Measurements from ENCODE around the gene ROBO1. TPM values are rescaled to one million over a fixed set of nuclear protein-coding genes. Genes with fewer than 3 reads are reported as not detected.

Gene ROBO1
- total and polyA plus RNA-seq, 2 of the 13 experiments (the other 11 are each of a cell fraction or from before 2014, with no cell fraction given): 52.2 to 71.0 TPM

DNA sequence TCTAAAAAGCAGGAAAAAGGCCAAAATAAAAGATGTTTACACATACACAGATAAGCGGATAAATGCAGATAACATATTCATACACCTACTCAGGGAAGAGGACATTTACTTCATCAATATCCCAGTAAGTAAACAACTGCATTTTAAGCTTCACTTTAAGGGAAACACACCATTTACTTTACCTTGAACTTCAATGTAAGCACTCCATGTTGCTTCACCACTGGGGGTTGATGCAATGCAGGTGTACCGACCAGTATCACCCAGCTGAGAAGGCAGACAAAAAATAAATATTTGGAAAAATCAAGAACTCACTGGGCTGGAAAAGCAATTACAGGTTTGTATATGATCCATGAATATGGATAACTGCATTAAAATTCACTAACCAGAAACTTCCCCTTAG, 1099.5 kb downstream of the ROBO1 start (continued):
- TF ChIP-seq PPARG (CRISPR knock-in tag; conservative IDR thresholded peaks at IDR 0.05) (peak; percentile 36; the same call in 1 of the 2 replicates), RARA (CRISPR knock-in tag; IDR thresholded peaks at IDR 0.05) (peak; percentile 87), HNRNPL (IDR thresholded peaks at IDR 0.05; ENCODE audit: low read depth, low read length) (no peak), RELA (CRISPR knock-in tag; IDR thresholded peaks at IDR 0.05) (no peak), GABPA (IDR thresholded peaks at IDR 0.05; ENCODE audit: low read depth, low read length) (no peak), GABPA (CRISPR knock-in tag; IDR thresholded peaks at IDR 0.05; ENCODE audit: low read depth) (no peak), THAP11 (CRISPR knock-in tag; IDR thresholded peaks at IDR 0.05) (peak; percentile 53; the same call in 1 of the 2 replicates), ZNF780A (CRISPR knock-in tag; IDR thresholded peaks at IDR 0.05) (no peak), REPIN1 (CRISPR knock-in tag; IDR thresholded peaks at IDR 0.05; ENCODE audit: borderline replicate concordance, low read depth) (peak; percentile 44; the same call in 1 of the 2 replicates), RAD21 (CRISPR knock-in tag; IDR thresholded peaks at IDR 0.05) (no peak), GLI4 (CRISPR knock-in tag; IDR thresholded peaks at IDR 0.05; ENCODE audit: borderline replicate concordance) (no peak), CEBPB (IDR thresholded peaks at IDR 0.05; ENCODE audit: borderline replicate concordance, low read depth, low read length) (peak; percentile 94), NFE2L1 (CRISPR knock-in tag; IDR thresholded peaks at IDR 0.05; ENCODE audit: borderline replicate concordance) (no peak), IRX3 (CRISPR knock-in tag; IDR thresholded peaks at IDR 0.05; ENCODE audit: borderline replicate concordance, low read depth) (no peak), HOXA5 (CRISPR knock-in tag; IDR thresholded peaks at IDR 0.05) (0 out of 2 replicates have a peak, but pooled peaks have one; percentile 29), CREM (IDR thresholded peaks at IDR 0.05) (peak; percentile 49; the same call in 1 of the 2 replicates), CREM (CRISPR knock-in tag; IDR thresholded peaks at IDR 0.05) (no peak)
- TF ChIP-seq, protein P1, sequence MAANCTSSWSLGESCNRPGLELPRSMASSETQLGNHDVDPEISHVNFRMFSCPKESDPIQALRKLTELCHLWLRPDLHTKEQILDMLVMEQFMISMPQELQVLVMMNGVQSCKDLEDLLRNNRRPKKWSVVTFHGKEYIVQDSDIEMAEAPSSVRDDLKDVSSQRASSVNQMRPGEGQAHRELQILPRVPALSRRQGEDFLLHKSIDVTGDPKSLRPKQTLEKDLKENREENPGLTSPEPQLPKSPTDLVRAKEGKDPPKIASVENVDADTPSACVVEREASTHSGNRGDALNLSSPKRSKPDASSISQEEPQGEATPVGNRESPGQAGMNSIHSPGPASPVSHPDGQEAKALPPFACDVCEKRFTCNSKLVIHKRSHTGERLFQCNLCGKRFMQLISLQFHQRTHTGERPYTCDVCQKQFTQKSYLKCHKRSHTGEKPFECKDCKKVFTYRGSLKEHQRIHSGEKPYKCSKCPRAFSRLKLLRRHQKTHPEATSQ (CRISPR knock-in tag; IDR thresholded peaks at IDR 0.05; ENCODE audit: borderline replicate concordance): no peak
- TF ChIP-seq, protein P2, sequence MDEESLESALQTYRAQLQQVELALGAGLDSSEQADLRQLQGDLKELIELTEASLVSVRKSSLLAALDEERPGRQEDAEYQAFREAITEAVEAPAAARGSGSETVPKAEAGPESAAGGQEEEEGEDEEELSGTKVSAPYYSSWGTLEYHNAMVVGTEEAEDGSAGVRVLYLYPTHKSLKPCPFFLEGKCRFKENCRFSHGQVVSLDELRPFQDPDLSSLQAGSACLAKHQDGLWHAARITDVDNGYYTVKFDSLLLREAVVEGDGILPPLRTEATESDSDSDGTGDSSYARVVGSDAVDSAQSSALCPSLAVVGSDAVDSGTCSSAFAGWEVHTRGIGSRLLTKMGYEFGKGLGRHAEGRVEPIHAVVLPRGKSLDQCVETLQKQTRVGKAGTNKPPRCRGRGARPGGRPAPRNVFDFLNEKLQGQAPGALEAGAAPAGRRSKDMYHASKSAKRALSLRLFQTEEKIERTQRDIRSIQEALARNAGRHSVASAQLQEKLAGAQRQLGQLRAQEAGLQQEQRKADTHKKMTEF (CRISPR knock-in tag; IDR thresholded peaks at IDR 0.05): peak; percentile 59; the same call in 1 of the 2 replicates
- TF ChIP-seq, protein P3, sequence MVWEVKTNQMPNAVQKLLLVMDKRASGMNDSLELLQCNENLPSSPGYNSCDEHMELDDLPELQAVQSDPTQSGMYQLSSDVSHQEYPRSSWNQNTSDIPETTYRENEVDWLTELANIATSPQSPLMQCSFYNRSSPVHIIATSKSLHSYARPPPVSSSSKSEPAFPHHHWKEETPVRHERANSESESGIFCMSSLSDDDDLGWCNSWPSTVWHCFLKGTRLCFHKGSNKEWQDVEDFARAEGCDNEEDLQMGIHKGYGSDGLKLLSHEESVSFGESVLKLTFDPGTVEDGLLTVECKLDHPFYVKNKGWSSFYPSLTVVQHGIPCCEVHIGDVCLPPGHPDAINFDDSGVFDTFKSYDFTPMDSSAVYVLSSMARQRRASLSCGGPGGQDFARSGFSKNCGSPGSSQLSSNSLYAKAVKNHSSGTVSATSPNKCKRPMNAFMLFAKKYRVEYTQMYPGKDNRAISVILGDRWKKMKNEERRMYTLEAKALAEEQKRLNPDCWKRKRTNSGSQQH (CRISPR knock-in tag; IDR thresholded peaks at IDR 0.05; ENCODE audit: low read depth): no peak
- TF ChIP-seq, protein P4, sequence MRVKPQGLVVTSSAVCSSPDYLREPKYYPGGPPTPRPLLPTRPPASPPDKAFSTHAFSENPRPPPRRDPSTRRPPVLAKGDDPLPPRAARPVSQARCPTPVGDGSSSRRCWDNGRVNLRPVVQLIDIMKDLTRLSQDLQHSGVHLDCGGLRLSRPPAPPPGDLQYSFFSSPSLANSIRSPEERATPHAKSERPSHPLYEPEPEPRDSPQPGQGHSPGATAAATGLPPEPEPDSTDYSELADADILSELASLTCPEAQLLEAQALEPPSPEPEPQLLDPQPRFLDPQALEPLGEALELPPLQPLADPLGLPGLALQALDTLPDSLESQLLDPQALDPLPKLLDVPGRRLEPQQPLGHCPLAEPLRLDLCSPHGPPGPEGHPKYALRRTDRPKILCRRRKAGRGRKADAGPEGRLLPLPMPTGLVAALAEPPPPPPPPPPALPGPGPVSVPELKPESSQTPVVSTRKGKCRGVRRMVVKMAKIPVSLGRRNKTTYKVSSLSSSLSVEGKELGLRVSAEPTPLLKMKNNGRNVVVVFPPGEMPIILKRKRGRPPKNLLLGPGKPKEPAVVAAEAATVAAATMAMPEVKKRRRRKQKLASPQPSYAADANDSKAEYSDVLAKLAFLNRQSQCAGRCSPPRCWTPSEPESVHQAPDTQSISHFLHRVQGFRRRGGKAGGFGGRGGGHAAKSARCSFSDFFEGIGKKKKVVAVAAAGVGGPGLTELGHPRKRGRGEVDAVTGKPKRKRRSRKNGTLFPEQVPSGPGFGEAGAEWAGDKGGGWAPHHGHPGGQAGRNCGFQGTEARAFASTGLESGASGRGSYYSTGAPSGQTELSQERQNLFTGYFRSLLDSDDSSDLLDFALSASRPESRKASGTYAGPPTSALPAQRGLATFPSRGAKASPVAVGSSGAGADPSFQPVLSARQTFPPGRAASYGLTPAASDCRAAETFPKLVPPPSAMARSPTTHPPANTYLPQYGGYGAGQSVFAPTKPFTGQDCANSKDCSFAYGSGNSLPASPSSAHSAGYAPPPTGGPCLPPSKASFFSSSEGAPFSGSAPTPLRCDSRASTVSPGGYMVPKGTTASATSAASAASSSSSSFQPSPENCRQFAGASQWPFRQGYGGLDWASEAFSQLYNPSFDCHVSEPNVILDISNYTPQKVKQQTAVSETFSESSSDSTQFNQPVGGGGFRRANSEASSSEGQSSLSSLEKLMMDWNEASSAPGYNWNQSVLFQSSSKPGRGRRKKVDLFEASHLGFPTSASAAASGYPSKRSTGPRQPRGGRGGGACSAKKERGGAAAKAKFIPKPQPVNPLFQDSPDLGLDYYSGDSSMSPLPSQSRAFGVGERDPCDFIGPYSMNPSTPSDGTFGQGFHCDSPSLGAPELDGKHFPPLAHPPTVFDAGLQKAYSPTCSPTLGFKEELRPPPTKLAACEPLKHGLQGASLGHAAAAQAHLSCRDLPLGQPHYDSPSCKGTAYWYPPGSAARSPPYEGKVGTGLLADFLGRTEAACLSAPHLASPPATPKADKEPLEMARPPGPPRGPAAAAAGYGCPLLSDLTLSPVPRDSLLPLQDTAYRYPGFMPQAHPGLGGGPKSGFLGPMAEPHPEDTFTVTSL (CRISPR knock-in tag; IDR thresholded peaks at IDR 0.05; ENCODE audit: borderline replicate concordance): peak; percentile 63; the same call in 1 of the 2 replicates
- TF ChIP-seq, protein P5, sequence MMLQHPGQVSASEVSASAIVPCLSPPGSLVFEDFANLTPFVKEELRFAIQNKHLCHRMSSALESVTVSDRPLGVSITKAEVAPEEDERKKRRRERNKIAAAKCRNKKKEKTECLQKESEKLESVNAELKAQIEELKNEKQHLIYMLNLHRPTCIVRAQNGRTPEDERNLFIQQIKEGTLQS (CRISPR knock-in tag; IDR thresholded peaks at IDR 0.05): 0 out of 2 replicates have a peak, but pooled peaks have one; percentile 25
